Fibroblast of skin of back (primary cell): ENCODE data around the gene JUND.
A peak's percentile ranks its signal among the peaks of the same experiment; 100 is the strongest.

Experiments used
- DNase-seq: peaks from one replicate; pipeline ENCODE4 v3.0.0-alpha.2; 2013

Gene JUND

DNA sequence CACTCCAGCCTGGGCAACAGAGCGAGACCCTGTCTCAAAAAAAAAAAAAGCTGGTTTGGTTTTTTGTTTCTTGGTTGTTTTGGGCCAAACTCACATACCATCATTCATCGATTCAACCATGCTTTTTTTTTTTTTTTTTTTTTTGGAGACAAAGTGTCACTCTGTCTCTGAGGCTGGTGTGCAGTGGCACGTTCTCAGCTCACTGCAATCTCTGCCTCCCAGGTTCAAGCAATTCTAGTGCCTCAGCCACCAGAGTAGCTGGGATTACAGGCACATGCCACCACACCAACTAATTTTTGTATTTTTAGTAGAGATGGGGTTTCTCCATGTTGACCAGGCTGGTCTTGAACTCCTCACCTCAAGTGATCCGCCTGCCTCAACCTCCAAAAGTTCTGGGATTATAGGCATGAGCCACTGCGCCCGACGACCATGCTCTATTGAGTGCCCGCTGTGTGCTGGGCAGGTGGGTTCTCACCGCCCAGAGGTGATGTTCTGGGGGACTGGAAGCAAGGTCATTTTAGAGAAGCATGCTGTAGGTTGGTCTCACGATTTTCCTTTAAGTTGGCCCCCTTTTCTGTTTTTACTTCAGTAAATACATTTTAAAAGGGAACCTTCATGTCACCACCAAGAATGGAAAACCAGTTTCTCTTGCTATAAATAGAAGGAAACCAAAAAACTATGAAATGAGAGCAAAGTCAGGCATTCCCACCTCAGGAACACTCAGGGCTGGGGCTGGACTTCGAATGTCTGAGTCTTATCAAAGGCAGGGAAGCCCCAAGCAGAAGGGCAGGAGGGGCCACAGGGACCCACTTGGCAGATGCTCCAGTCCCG, 8.3 kb upstream of the JUND start:
- no peak for DNase-seq

DNA sequence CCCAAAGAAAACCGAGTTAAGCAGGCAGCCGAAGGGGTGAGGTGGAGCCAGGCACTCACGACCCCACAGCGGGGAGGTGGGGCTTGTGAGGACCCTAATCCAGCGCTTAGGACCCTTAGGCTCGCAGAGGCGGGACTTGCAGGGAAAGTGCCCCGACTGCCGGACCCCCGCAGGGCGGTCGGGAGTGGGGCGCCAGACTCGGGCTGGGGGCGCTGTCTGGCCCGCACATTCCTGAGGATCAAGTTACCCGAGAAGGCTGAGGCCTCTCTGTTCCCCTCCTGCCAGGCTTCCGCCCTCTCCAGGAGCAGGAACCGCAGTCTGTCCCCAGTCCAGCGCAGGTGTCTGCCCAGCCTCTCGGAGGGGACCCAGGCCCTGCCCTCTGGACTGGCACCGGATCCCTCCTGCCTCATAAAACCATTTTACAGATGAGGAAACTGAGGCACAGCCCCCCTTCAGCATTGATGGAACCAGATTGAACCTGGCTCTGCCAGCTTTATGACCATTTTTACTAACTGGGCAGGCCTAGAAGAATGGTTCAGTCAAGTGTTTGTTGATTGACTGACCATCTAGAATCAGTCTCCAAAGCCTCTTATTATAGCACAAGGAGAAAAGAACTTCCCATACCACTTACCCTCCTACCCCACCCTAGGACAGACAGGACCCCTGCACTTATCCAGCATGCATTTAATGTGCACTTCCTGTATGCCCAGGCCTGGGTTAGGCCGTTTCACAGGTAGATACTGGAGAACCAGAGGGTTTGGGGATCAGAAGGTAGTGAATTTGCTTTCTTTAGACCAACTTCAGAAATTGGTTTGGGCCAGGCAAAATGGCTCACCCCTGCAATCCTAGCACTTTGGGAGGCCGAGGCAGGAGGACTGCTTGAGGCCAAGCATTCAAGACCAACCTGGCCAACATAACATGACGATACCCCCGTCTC, 6.7 kb upstream of the JUND start:
- DNase-seq, result no peak

DNA sequence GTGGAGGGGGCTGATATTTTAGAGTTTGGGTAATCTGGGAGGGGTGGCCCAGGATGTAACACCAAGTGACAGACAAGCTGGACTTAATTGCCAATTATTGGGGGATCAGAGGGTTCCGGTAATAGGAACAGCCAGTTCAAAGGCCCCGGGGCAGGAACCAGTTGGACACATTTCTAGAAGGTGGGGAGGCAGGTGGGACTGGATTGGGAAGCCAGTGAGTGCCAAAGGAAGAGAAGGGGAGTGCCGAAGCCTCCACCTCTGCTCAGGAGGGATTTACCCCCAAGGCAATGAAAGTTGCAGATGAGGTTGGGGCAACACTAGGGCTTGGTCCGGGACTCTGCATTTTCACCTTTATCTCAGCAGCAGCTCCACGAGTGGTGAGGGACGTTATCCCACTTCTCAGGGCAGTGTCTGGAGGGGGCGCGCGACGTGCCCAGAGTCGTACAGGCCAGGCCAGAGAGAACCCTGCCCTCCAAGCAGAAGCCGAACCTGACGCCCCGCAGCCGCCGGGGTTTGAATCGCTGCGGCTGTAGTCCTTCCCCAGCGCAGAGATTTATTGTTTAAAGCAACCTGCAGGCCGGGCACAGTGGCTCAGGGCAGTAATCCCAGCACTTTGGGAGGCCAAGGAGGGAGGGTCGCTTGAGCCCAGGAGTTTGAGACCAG, 5.7 kb upstream of the JUND start:
- DNase-seq, result no peak

DNA sequence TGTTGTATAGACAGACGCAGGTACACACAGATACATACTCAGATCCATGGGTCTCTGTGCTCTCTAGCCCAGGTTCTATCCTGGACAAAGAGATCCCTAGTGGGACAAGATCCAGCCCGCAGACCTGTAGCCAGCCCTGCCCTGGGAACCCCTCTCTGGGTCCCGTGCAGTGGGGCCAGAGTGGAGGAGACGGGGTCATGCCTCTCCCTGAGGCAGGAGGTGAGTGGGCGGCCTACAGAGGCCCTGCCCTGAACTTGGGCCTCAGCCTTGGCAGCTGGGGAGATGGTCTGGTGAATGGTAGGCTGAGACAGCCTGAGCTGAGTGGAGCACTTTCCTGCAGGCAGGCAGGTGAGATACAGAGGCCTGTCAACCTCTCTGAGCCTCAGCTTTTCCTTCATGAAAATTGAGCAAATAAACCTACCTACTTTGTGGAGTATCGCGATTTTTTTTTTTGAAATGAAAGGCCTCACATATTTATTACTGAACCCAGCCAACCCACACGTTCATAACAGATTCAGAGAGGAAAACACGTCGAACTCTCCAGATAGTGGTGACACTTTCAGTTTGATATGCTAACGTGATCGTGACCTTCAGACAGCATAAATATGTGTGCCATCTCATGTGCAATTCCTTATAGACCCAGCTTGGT, 3.4 kb upstream of the JUND start:
- no peak for DNase-seq

DNA sequence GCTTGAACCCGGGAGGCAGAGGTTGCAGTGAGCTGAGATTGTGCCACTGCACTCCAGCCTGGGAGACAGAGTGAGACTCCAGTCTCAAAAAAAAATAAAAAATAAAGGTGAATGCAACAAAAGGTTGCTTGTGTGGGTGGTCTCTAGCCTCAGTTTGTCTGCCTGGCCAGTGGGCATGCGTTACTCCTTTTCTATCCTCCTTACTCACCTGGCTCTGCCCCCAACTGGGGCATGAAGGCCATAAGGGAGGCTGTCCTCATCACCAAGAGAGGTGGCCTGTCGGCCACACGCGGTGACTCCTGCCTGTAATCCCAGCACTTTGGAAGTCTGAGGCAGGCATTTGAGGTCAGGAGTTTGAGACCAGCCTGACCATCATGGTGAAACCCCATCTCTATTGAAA, 1.9 kb upstream of the JUND start:
- DNase-seq, result no peak

DNA sequence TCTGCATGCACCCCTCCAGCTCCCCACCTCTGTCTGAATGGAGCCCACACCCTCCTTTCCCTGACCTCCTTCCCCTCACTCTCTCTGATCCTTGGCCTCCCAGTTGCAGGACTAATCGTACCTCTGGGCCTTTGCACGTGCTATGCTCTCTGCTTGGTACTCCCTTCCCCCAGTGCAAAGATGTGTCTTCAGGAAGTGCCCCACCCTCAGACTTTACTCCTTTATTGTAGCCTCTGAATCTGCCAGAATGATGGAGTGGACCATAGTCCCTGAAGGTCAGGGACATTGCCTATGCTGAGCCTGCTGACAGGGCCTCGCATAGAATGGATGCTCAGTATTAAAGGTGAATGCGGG, 1.3 kb upstream of the JUND start:
- DNase-seq, result no peak

DNA sequence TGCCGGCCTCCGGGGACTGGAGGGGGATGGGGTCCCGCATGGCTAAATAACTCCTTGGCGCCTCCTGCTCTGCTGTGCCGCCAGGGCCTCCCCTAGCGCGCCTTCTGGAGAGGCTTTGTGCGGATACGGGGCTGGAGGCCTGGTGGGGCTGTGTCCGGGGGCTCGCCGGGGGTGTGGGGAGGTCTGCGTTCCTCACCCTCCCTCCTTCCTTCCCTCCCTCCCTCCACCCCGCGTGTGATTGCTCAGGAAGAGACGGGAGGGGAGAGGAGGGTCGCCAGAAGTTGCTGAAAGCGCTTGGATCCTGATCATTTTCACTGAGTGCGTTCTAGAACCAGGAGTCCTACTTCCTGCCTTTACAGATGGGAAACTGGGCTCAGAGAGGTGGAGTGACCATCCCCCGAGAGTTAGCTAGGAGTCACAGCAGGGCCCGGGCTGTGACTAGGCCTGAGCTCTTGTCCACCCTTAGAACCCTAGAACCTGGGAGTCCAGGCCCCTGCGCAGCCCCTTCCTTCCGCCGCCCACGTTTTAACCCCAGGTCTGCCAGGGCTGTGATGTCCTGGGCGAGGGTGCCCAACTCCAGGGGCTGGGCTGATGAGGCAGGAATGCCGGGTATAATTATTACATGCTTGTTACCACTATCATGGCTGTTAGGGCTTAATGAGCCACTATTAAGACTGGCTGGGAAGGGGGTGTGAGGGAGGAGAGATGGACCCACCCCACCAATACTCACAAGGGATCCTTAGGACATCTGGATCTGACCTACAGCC, 782 bp upstream of the JUND start:
- DNase-seq, result no peak

DNA sequence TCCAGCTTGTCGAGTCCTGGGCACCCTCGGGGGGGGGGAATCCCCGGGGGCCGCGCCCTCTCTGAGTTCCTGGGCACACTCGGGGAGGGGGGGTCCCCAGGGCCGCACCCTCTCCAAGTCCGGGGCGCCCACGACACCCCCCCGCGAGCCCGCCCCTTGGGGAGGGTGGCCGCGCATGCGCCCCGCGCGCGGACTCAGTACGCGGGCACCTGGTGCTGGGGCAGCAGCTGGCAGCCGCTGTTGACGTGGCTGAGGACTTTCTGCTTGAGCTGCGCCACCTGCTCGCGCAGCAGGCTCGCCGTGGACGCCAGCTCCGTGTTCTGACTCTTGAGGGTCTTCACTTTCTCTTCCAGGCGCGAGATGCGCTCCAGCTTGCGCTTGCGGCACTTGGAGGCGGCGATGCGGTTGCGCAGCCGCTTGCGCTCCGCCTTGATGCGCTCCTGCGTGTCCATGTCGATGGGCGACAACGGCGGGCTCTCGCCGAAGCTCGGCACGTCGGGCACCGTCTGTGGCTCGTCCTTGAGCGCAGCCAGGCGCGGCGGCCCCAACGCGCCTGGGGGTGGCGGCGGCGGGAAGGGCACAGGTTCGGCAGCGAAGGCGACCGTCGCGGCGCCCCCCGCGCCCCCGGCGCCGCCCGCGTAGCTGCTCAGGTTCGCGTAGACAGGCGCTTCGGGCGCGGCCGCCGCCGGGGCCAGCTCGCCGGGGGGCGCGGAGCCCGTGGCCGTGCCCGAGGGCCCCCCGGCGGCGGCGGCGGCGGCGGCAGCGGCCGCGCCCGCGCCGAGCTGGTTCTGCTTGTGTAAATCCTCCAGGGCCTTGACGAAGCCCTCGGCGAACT, 958 bp downstream of the JUND start:
- DNase-seq, result peak; percentile 68

DNA sequence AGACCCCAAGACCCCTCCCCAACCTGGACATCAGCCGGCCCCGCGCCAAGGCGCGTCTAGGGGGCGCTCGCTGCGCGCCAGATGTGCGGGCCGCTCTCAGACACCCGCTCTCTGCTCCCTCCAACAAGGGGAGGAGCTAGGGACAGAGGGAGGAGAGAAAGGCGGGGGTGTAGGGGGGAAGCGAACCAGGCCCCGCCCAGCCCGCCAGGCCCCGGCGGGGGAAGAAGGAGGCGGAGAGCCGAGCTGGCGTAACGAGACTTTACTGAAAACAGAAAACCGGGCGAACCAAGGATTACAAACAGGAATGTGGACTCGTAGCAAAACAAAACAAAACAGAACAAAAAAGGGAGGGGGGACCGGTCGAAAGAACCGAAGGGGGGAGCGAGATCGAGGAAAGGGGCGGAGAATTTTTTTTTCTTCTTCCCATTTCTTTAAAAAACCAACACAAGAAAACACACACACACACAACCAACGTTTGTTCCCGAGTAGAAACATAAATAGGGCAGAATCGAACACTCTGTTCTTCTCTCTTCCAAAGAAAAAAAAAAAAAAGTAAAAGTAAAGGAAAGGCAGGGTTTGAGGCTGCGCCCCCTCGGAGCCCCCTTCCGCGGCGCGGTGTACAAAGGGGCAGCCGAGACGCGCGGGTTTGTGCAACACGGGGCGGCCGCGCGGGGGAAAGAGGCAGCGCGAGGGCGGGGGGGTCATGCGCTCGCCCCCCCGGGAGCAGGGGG, 1.7 kb downstream of the JUND start:
- peak; percentile 96 for DNase-seq

DNA sequence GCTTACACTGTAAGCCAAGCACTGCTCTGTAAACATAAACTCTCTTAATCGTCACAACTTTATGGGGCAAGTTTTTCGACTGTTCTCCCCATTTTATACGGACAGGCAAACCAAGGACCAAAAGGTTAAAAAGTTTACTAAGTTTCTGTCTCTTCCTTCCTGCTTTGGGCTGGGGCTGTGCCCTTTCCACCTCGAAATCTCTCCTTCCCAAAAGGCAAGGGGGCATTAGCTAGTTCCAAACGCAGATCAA, 2.2 kb downstream of the JUND start:
- DNase-seq, result no peak

DNA sequence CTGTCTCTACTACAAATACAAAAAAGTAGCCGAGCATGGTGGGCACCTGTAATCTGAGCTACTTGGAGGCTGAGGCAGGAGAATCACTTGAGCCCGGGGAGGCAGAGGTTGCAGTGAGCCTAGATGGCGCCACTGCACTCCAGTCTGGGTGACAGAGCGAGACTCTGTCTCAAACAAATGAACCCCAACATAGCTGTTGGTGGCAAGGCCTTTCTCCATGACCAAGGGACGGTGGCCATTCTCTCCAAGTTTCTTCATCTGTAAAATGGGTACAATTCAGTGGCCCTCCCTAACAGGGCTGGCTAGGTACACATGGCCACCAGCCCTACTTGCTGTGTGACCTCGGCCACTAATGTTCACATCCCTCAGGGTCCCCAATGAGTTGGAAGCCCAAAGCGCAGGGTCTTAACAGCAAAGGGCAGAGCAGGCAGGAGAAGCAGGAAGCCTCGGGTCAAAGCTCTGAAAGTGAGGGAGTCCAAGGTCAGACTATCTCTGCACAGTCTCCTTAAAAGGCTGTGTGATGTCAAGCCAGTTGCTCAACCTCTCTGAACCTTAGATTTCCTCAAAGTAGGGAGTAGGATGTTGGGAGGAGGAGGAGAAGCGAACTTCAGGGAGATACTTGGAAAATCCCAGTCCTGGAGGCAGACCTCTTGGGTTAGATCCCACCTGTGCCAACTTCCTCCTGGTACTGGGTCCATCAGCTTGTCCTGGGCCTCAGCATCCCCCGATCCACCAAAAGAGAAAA, 2.7 kb downstream of the JUND start:
- DNase-seq, result no peak

DNA sequence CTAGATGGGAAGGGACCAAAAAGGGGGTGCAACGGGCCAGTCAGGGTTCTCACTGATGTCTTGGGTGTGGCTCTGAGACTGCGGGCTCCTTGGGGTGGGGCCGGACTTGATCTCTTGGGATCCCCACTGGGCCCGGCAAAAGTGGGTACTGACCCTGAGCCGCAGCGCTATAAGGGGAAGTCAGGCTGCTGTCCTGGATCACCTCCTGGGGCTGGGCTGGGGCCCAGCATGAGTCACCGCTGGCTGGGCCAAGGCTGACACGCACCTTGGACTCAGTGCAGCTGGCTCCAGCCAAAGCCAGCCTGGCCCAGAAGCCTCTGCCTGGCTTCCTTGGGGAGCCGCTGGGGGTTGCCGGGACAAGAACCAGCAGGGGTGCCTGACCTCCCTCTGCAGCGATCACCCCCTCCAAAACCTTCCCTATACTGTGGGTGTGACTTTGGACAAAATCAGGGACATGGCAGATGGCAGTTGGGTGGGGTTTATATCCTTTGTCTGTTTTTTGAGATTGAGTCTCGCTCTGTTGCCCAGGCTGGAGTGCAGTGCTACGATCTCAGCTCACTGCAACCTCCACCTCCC, 6.6 kb downstream of the JUND start:
- DNase-seq, result peak; percentile 71

DNA sequence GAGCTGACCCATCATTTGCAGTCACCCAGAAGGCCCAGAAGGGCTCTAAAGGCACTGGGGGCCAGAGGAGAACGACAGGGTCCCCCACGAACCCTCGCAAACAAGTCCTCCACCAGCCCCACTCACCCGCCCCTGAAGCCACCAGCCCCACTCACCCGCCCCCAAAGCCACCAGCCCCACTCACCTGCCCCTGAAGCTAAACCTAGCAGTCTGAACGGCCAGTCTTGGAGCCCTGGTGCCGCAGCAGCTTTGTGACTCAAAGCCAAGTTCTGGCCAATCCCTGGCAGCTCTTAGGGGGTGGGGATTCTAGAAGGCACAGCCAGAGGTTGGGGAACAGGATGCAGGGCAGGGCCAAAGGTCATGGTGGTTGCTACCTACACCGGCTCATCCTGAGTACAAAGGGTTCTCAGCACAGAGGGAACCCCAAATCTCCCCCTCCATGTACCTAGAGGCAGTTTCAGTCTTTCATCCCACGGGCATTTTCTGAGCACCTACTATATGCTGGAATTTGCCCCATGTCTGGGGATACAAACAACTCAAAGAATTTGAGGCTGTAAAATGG, 7.1 kb downstream of the JUND start, which contains the start of gene IQCN:
Gene IQCN (minus strand): TSS at position 234 of the 562 bp plus-strand sequence. CDS start 4,974 bp downstream, outside the sequence.
- DNase-seq, result no peak

DNA sequence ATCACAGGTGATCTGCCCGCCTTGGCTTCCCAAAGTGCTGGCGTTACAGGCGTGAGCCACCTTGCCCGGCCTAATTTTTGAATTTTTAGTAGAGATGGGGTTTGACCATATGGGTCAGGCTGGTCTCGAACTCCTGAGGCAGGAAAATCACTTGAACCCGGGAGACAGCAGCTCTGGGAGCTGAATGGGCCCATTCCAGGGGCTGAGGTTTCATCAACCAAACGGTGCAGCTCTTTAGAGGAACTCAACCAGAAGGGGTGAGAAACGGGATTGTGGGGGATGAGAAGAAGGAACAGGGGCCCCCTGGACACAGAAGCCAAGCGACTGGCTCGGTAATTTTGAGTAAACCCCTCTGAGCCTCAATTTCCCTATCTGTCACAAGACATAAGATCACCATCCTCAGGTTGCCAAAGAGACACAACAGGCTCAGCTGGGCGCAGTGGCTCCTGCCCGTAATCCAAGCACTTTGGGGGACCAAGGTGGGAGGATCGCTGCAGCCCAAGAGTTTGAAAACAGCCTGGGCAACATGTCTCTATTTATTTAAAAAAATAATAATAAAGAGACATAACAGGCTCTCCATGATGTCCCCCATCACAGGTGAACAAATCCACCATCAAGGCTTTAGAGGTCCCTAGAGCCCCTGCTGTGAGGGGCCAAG, 7.7 kb downstream of the JUND start:
- DNase-seq, result no peak

DNA sequence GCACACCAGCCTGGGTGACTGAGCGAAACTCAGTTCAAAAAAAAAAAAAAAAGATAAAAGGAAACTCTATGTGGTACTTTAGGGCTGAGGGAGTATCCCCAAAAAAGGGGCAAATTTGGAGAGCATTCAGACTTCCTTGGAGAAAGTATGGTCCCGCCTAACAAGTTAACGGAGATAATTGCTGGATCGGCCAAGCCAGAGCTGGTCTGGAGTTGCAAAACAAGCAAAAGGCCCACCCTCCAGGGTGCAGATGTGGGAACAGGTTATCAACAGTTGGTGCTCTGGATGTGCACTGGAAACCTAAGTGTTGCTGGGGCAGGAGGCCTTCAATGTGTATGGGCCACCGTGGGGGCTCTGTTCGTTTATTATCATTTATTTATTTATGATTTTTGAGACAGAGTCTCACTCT, 10.0 kb downstream of the JUND start:
- no peak for DNase-seq

DNA sequence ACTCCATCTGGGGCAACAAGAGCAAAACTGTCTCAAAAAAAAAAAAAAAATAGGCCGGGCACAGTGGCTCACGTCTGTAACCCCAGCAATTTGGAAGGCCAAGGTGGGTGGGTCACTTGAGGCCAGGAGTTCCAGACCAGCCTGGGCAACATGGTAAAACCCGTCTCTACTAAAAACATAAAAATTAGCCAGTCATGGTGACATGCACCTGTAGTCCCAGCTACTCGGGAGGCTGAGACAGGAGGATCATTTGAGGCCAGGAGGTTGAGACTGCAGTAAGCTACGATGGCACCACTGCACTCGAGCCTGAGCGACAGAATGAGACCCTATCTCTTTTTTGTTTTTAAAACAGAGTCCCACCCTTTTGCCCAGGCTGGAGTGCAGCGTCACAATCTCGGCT, 11.1 kb downstream of the JUND start:
- DNase-seq, result no peak

DNA sequence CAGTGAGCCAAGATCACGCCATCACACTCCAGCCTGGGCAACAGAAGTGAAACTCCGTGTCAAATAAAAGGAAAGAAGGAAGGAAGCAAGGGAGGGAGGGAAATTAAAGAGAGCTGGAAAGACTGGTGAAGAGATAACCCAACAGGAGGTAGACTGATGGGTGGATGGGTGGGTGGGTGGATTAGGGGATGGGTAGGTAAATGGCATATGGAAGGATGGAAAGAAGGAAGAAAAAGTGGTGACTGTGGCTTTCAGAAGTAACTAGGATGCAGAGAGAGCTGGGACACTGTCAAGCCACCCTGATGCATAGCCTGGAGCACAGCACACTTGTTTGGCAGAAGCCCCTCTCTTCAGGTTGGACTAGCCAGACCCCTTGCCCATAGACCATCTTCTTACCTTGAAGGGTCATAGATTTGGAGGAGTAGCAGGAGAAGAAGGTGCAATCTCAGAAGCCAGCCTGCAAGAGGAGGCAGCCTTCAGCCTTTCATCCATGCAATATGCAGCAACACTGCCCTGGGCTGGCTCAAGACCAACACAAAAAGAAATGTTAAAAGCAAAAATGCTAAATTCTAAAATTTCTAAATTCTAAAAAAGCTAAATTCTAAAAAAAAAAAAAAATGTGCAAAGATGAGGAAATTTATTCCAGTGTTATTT, 12.2 kb downstream of the JUND start:
- no peak for DNase-seq
